ENCODE measurements around the gene RTBDN. TPM values are rescaled to one million over a fixed set of nuclear protein-coding genes. Genes with fewer than 3 reads are reported as not detected.
A peak's percentile ranks its signal among the peaks of the same experiment; 100 is the strongest.

Gene RTBDN
- total RNA-seq, 2 donors from 2014 or later = not detected

GRCh38 chr19:12786952-12787351, 47.4 kb downstream of the RTBDN start:
- no peak for DNase-seq (ENCODE audit: low spot score)
- intact Hi-C loops (cut with DNase I) = no loop called here

- peak; percentile 91 for DNase-seq (ENCODE audit: low spot score)
- intact Hi-C loops (cut with DNase I) = no loop called here
These were observed 48.1 kb downstream of the RTBDN start for GRCh38 chr19:12786141-12786870.

GRCh38 chr19:12785431-12786031, 48.8 kb downstream of the RTBDN start:
- peak; percentile 69 for DNase-seq (ENCODE audit: low spot score)
- intact Hi-C loops (cut with DNase I) = no loop called here

- peak; percentile 77 for DNase-seq (ENCODE audit: low spot score)
- intact Hi-C loops (cut with DNase I) = no loop called here
These were observed 49.4 kb downstream of the RTBDN start for GRCh38 chr19:12784871-12785430.

GRCh38 chr19:12784394-12784870, 49.9 kb downstream of the RTBDN start:
- intact Hi-C loops (cut with DNase I) = no loop called here

GRCh38 chr19:12783849-12784393, 50.5 kb downstream of the RTBDN start:
- peak; percentile 90 for DNase-seq (ENCODE audit: low spot score)
- intact Hi-C loops (cut with DNase I) = no loop called here

More at GRCh38 chr19:12784394-12784870, 49.9 kb downstream of the RTBDN start:
- DNase-seq (ENCODE audit: low spot score) = peak; percentile 43

- intact Hi-C loops (cut with DNase I) = no loop called here
These were observed 51.0 kb downstream of the RTBDN start for GRCh38 chr19:12783291-12783848.

GRCh38 chr19:12782424-12783290, 51.7 kb downstream of the RTBDN start:
- intact Hi-C loops (cut with DNase I) = no loop called here

More at GRCh38 chr19:12783291-12783848, 51.0 kb downstream of the RTBDN start:
- no peak for DNase-seq (ENCODE audit: low spot score)

GRCh38 chr19:12782174-12782423, 52.3 kb downstream of the RTBDN start:
- intact Hi-C loops (cut with DNase I) = no loop called here
- no peak for DNase-seq (ENCODE audit: low spot score)

More at GRCh38 chr19:12782424-12783290, 51.7 kb downstream of the RTBDN start:
- DNase-seq (ENCODE audit: low spot score) = peak; percentile 97

GRCh38 chr19:12779162-12779993, 55.0 kb downstream of the RTBDN start:
- intact Hi-C loops (cut with DNase I) = loop anchor here in 1 of 2 donors (2.0 kb wide), 1 partner anchor 15 kb away; no protein-coding TSS in a partner anchor
- peak; percentile 94 for DNase-seq (ENCODE audit: low spot score)

- intact Hi-C loops (cut with DNase I) = loop anchor here in 1 of 2 donors (2.0 kb wide), 1 partner anchor 16 kb away; no protein-coding TSS in a partner anchor
- DNase-seq (ENCODE audit: low spot score) = no peak
These were observed 55.5 kb downstream of the RTBDN start for GRCh38 chr19:12778905-12779161.

GRCh38 chr19:12778017-12778904, 56.1 kb downstream of the RTBDN start:
- DNase-seq (ENCODE audit: low spot score) = peak; percentile 93
- intact Hi-C loops (cut with DNase I) = loop anchor here in 1 of 2 donors (2.0 kb wide), 1 partner anchor 17 kb away; no protein-coding TSS in a partner anchor

GRCh38 chr19:12777217-12778016, 57.0 kb downstream of the RTBDN start:
- peak; percentile 95 for DNase-seq (ENCODE audit: low spot score)
- intact Hi-C loops (cut with DNase I) = loop anchor here (2.0 kb wide), 2 partner anchors 17 to 19 kb away; no protein-coding TSS in a partner anchor

Measured in posterior vena cava (tissue), 2 donors.